HG03378 (cell line): Measurements from ENCODE around the gene CARNS1.
A peak's percentile ranks its signal among the peaks of the same experiment; 100 is the strongest.

Experiments
- ATAC-seq: cut with Tn5 transposase; IDR thresholded peaks from one replicate; pipeline ENCODE4 v1.9.1; 2021; ENCODE audit warnings: mild to moderate bottlenecking, moderate library complexity; ENCODE audit not compliant: unreplicated experiment

The CARNS1 gene

GRCh38 chr11:67415501-67416304 is at the start of gene CARNS1:
CARNS1 (plus strand) TSS chr11:67415678; CDS start chr11:67416200, 522 bp downstream.
- ATAC-seq, result no peak

GRCh38 chr11:67365736-67366444 is 49.6 kb upstream of the CARNS1 start:
- ATAC-seq, result no peak

GRCh38 chr11:67366546-67366945 is 48.9 kb upstream of the CARNS1 start:
- ATAC-seq, result no peak

GRCh38 chr11:67366961-67367760 is 48.3 kb upstream of the CARNS1 start:
- ATAC-seq, result no peak

GRCh38 chr11:67367761-67368227 is 47.7 kb upstream of the CARNS1 start:
- no peak for ATAC-seq

GRCh38 chr11:67368621-67369020 is 46.9 kb upstream of the CARNS1 start:
- peak; percentile 43 for ATAC-seq

- no peak for ATAC-seq
These were observed 46.2 kb upstream of the CARNS1 start for GRCh38 chr11:67369275-67369674.

GRCh38 chr11:67369801-67370284 is 45.6 kb upstream of the CARNS1 start:
- no peak for ATAC-seq

GRCh38 chr11:67370351-67371076 is 45.0 kb upstream of the CARNS1 start:
- ATAC-seq, result no peak

- no peak for ATAC-seq
These were observed 44.1 kb upstream of the CARNS1 start for GRCh38 chr11:67371189-67371910.

- no peak for ATAC-seq
These were observed 43.6 kb upstream of the CARNS1 start for GRCh38 chr11:67371911-67372320.

- no peak for ATAC-seq
These were observed 43.0 kb upstream of the CARNS1 start for GRCh38 chr11:67372321-67372992.

GRCh38 chr11:67372993-67373647 is 42.4 kb upstream of the CARNS1 start, which contains the start of gene CLCF1:
CLCF1 (minus strand) TSS chr11:67373598; CDS start chr11:67373539, 59 bp downstream.
- ATAC-seq, result no peak

GRCh38 chr11:67373648-67374570 is 41.6 kb upstream of the CARNS1 start:
- ATAC-seq, result no peak

- ATAC-seq, result no peak
These were observed 40.8 kb upstream of the CARNS1 start for GRCh38 chr11:67374571-67375281.

- no peak for ATAC-seq
These were observed 40.0 kb upstream of the CARNS1 start for GRCh38 chr11:67375320-67376055.
